ENCODE measurements around the gene RWDD4.

GRCh38 chr4:183700407-183700806 lies 41.4 kb upstream of the RWDD4 start:
- no peak for TF ChIP-seq EZH2 (IDR thresholded peaks at IDR 0.05)
- TF ChIP-seq CTCF (IDR thresholded peaks at IDR 0.05), result no peak
- TF ChIP-seq EZH2phosphoT487 (IDR thresholded peaks at IDR 0.05), result no peak

Data from neural progenitor cell (in vitro differentiated cells).